ENCODE results near the gene IL1RAPL1. TPM values are rescaled to one million over a fixed set of nuclear protein-coding genes. Genes with fewer than 3 reads are reported as not detected.

The IL1RAPL1 gene
- total and polyA plus RNA-seq, 2 donors (not counting 3 experiments of a cell fraction or from before 2014, with no cell fraction given) = 0.79 to 1.3 TPM

- ChIA-PET POLR2A (no interaction called here), CTCF (no interaction called here)
- no peak for TF ChIP-seq EZH2 (IDR thresholded peaks at IDR 0.05; ENCODE audit: borderline replicate concordance, low read depth, low read length, severe bottlenecking)
- no peak for TF ChIP-seq CTCF (IDR thresholded peaks at IDR 0.05; ENCODE audit: extremely low read depth in 1 of 2, insufficient read depth in 1 of 2, low read depth in 1 of 2, low read length in 2 of 2)
- TF ChIP-seq JUN (IDR thresholded peaks at IDR 0.05; ENCODE audit: borderline replicate concordance, insufficient read depth, insufficient read length, low read depth) = no peak
- Histone ChIP-seq H3K27me3 (ENCODE audit: control insufficient read depth in 2 of 2, insufficient read depth in 2 of 2, low read length in 2 of 2) (no peaks in the 10 kb centered on the region), H3K9ac (replicated peaks; ENCODE audit: extremely low read depth, insufficient read depth, low read length) (no peak overlapping the region), H3K4me1 (ENCODE audit: control insufficient read depth, extremely low read depth, insufficient read depth, low read length) (peaks cover 3% of the 10 kb centered on the region), H3K9me1 (replicated peaks; ENCODE audit: control insufficient read depth, extremely low read depth, insufficient read depth, low read length) (no peaks in the 10 kb centered on the region), H3K4me3 (replicated peaks in 1 of 3; ENCODE audit: insufficient read depth in 1 of 3, low read depth in 1 of 3, low read length in 3 of 3) (no peak overlapping the region), H4K20me1 (replicated peaks; ENCODE audit: control insufficient read depth, extremely low read depth, insufficient read depth, low read length) (no peaks in the 10 kb centered on the region), H3K9me3 (replicated peaks; ENCODE audit: control insufficient read depth, insufficient read depth, low read length) (no peaks in the 10 kb centered on the region), H3K4me2 (ENCODE audit: insufficient read depth, low read length) (no peak overlapping the region), H3K27ac (ENCODE audit: insufficient read depth, low read depth, low read length) (no peak overlapping the region), H3K36me3 (ENCODE audit: control insufficient read depth in 2 of 2, extremely low read depth in 1 of 2, insufficient read depth in 2 of 2, low read length in 2 of 2) (no peaks in the 10 kb centered on the region), H2AFZ (ENCODE audit: low read depth, low read length) (no peak overlapping the region), H3K79me2 (ENCODE audit: control insufficient read depth, insufficient read depth, low read length) (no peaks in the 10 kb centered on the region)
- no peak for DNase-seq (ENCODE audit: low read depth, low spot score)
- FAIRE-seq = peak; percentile 67
- dilution Hi-C loops (cut with MboI; ENCODE audit: extremely low pct_ligation_motif_present, low sequenced_read_pairs) = no loop called here
- no TSS peak for BruUV-seq (replicated peaks)
- intact Hi-C loops (cut with micrococcal nuclease) = loop anchor here (10.0 kb wide), 3 partner anchors 297 to 1323 kb away; no protein-coding TSS in a partner anchor
Measured at GRCh38 chrX:28581522-28581921, 5.7 kb upstream of the IL1RAPL1 start.

- no peaks in the 10 kb centered on the region for H3K9me3 ChIP-seq (replicated peaks; ENCODE audit: control insufficient read depth, insufficient read depth, low read length)
- no peaks in the 10 kb centered on the region for H3K36me3 ChIP-seq (ENCODE audit: control insufficient read depth in 2 of 2, extremely low read depth in 1 of 2, insufficient read depth in 2 of 2, low read length in 2 of 2)
- no peak overlapping the region for H3K27ac ChIP-seq (ENCODE audit: insufficient read depth, low read depth, low read length)
- no TSS peak for BruUV-seq (replicated peaks)
- no peak overlapping the region for H3K4me3 ChIP-seq (replicated peaks in 1 of 3; ENCODE audit: insufficient read depth in 1 of 3, low read depth in 1 of 3, low read length in 3 of 3)
- no peak overlapping the region for H3K4me2 ChIP-seq (ENCODE audit: insufficient read depth, low read length)
- no peaks in the 10 kb centered on the region for H3K27me3 ChIP-seq (ENCODE audit: control insufficient read depth in 2 of 2, insufficient read depth in 2 of 2, low read length in 2 of 2)
- dilution Hi-C loops (cut with MboI; ENCODE audit: extremely low pct_ligation_motif_present, low sequenced_read_pairs) (no loop called here), intact Hi-C loops (cut with micrococcal nuclease) (loop anchor here (10.0 kb wide), 3 partner anchors 298 to 1322 kb away; no protein-coding TSS in a partner anchor)
- TF ChIP-seq EZH2 (IDR thresholded peaks at IDR 0.05; ENCODE audit: borderline replicate concordance, low read depth, low read length, severe bottlenecking) = no peak
- no peak for DNase-seq (ENCODE audit: low read depth, low spot score)
- FAIRE-seq = no peak
- H3K4me1 ChIP-seq (ENCODE audit: control insufficient read depth, extremely low read depth, insufficient read depth, low read length) = peaks cover 3% of the 10 kb centered on the region
- no peak overlapping the region for H3K9ac ChIP-seq (replicated peaks; ENCODE audit: extremely low read depth, insufficient read depth, low read length)
- H3K79me2 ChIP-seq (ENCODE audit: control insufficient read depth, insufficient read depth, low read length) = no peaks in the 10 kb centered on the region
- ChIA-PET CTCF (no interaction called here), POLR2A (no interaction called here)
- no peak overlapping the region for H2AFZ ChIP-seq (ENCODE audit: low read depth, low read length)
- no peaks in the 10 kb centered on the region for H3K9me1 ChIP-seq (replicated peaks; ENCODE audit: control insufficient read depth, extremely low read depth, insufficient read depth, low read length)
- H4K20me1 ChIP-seq (replicated peaks; ENCODE audit: control insufficient read depth, extremely low read depth, insufficient read depth, low read length) = no peaks in the 10 kb centered on the region
Measured at GRCh38 chrX:28582511-28582910, 4.7 kb upstream of the IL1RAPL1 start.

Measured in endothelial cell of umbilical vein (primary cell).